Activated naive CD4-positive, alpha-beta T cell treated with anti-CD3 and anti-CD28 coated beads, Interleukin-2, amount 50 U/mL, for 24 hours (primary cell): ENCODE results near the gene FGF11.

Source experiments
- H3K27ac Mint-ChIP-seq: one replicate; pipeline ENCODE4 v1.8.0; 2021; ENCODE audit warnings: mild to moderate bottlenecking, mixed read lengths
- H3K27me3 Mint-ChIP-seq: one replicate; pipeline ENCODE4 v1.8.0; 2021; ENCODE audit warnings: mixed read lengths
- H3K36me3 Mint-ChIP-seq: one replicate; pipeline ENCODE4 v1.8.0; 2021; ENCODE audit warnings: mixed read lengths
- H3K4me1 Mint-ChIP-seq: one replicate; pipeline ENCODE4 v1.8.0; 2021; ENCODE audit warnings: mixed read lengths
- H3K4me3 Mint-ChIP-seq: one replicate; pipeline ENCODE4 v1.8.0; 2021; ENCODE audit warnings: mild to moderate bottlenecking, mixed read lengths
- H3K9me3 Mint-ChIP-seq: one replicate; pipeline ENCODE4 v1.8.0; 2021; ENCODE audit warnings: mixed read lengths

The FGF11 gene

GRCh38 chr17:7484919-7485377, 45.6 kb downstream of the FGF11 start:
- Mint-ChIP-seq H3K4me1 (peaks cover 80% of the 10 kb centered on the region), H3K27me3 (no peaks in the 10 kb centered on the region), H3K4me3 (peak overlapping the region; percentile 99), H3K27ac (peak overlapping the region; percentile 99), H3K9me3 (no peaks in the 10 kb centered on the region), H3K36me3 (peaks cover 6% of the 10 kb centered on the region)

- Mint-ChIP-seq H3K27me3 (no peaks in the 10 kb centered on the region), H3K4me1 (peaks cover 78% of the 10 kb centered on the region), H3K4me3 (peak overlapping the region; percentile 85), H3K36me3 (peaks cover 6% of the 10 kb centered on the region), H3K27ac (peak overlapping the region; percentile 85), H3K9me3 (no peaks in the 10 kb centered on the region)
These were observed 46.9 kb downstream of the FGF11 start for GRCh38 chr17:7486181-7486580.

- H3K4me3 Mint-ChIP-seq = no peak overlapping the region
These were observed 50.8 kb downstream of the FGF11 start for GRCh38 chr17:7490144-7490543.

GRCh38 chr17:7491583-7491982, 52.3 kb downstream of the FGF11 start:
- Mint-ChIP-seq H3K4me3 (no peak overlapping the region), H3K27ac (peak overlapping the region; percentile 52), H3K4me1 (peaks cover 63% of the 10 kb centered on the region), H3K27me3 (no peaks in the 10 kb centered on the region), H3K9me3 (no peaks in the 10 kb centered on the region), H3K36me3 (peaks cover 6% of the 10 kb centered on the region)

More at GRCh38 chr17:7490144-7490543, 50.8 kb downstream of the FGF11 start:
- Mint-ChIP-seq H3K27me3 (no peaks in the 10 kb centered on the region), H3K4me1 (peaks cover 74% of the 10 kb centered on the region), H3K9me3 (no peaks in the 10 kb centered on the region), H3K36me3 (peaks cover 4% of the 10 kb centered on the region), H3K27ac (peak overlapping the region; percentile 0)

- no peaks in the 10 kb centered on the region for H3K9me3 Mint-ChIP-seq
- no peaks in the 10 kb centered on the region for H3K27me3 Mint-ChIP-seq
- peak overlapping the region; percentile 57 for H3K27ac Mint-ChIP-seq
- H3K36me3 Mint-ChIP-seq = peaks cover 11% of the 10 kb centered on the region
- H3K4me3 Mint-ChIP-seq = no peak overlapping the region
- peaks cover 45% of the 10 kb centered on the region for H3K4me1 Mint-ChIP-seq
These were observed 54.6 kb downstream of the FGF11 start for GRCh38 chr17:7493941-7494340.
